ENCODE data around the gene RPL18A.

DNA sequence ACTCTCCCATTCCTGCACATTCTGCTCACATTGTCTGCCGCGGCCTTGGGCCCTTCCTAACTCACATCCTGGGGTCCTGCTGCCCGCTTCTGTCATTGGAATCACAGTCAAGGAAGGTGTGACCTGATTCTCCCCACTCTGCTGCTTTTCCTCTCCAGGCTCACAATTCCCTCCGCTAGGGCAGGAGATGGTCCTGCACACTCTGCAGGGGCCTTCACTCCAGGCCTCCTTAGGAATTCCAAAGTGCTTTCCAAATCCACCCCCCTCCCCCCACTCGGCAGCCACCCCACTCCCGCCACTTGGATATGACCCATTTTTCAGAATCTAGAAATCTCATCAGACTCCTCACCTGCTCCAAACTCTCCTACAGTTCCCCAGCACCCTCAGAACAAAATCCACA lies 9.0 kb downstream of the RPL18A start:
- TF ChIP-seq, protein P1, sequence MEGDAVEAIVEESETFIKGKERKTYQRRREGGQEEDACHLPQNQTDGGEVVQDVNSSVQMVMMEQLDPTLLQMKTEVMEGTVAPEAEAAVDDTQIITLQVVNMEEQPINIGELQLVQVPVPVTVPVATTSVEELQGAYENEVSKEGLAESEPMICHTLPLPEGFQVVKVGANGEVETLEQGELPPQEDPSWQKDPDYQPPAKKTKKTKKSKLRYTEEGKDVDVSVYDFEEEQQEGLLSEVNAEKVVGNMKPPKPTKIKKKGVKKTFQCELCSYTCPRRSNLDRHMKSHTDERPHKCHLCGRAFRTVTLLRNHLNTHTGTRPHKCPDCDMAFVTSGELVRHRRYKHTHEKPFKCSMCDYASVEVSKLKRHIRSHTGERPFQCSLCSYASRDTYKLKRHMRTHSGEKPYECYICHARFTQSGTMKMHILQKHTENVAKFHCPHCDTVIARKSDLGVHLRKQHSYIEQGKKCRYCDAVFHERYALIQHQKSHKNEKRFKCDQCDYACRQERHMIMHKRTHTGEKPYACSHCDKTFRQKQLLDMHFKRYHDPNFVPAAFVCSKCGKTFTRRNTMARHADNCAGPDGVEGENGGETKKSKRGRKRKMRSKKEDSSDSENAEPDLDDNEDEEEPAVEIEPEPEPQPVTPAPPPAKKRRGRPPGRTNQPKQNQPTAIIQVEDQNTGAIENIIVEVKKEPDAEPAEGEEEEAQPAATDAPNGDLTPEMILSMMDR (IDR thresholded peaks at IDR 0.05; ENCODE audit: insufficient read depth, low read length): no peak
- no peak for TF ChIP-seq POLR2AphosphoS5 (IDR thresholded peaks at IDR 0.05; ENCODE audit: low read depth)
